ENCODE results near the gene FAM131C.
"Not testable (repeated sequence)": the region's sequence is repeated elsewhere in the genome, so short reads cannot be mapped to it uniquely, and the experiment has no call there.

Gene FAM131C

DNA sequence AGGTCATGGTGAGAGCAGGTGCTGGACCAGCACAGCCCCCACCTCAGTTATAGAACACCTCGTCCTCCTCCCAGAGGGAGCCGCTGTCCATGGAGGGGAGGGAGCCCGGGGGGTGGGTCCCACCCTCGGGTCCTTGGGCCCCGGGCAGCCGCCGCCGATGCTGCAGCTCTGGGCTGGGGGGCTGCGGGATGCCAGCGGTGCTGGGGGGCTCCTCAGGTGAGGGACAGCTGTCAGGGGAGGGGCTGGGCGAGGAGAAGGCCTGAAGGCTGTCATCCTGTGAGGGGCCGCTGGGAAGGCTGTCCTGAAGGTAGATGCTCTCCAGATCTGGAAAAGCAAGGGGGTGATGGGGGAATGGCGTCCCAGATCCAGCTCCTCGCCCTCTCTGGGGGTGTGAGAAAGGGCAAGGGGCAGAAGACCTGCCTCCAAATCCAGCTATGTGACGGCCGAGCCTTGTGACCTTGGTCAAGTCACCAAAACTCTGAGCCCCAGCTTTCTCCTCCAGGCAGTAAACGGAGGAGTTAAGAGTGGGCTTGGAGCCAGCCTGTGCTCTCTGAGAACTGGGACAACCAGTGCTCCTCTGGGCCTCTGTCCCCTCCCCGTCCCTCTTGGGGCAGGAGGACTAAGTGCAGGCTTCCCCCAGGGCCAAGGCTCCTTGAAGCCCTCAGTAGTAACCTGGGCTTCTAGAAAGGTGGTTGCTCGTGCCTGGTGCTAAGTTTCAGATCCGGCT is 14.9 kb downstream of the FAM131C start:
- not testable (repeated sequence) for DNase-seq (ENCODE audit: low read depth in 2 of 2)

DNA sequence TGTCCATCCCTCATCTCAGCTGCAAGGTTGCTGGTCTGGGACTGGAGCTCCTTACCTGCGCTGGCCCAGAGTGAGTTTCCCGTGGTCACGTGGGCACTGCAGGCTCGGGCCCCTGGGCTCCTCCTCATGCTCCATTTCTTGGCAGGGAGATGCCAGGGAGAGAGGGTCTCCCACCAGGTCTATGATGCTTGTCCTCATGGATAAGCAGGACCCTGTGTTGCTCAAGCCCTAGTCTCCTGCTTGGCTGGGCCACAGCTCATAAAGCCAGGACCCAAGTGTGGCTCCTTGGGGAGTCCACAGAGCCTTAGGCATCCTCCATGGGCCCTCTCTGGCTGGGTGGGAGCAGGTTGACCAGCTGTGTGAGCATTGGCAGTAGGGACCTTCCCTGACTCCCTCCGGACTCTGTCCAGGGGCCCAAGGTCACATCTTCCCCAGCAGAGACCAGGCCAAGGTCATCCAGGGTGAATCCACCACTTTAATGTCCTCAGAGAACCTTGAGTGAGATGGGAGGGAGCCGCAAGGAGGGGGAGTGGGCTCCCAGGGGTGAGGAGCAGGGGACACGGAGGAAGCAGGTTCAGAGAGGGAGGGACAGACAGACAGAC is 16.0 kb downstream of the FAM131C start:
- not testable (repeated sequence) for DNase-seq (ENCODE audit: low read depth in 2 of 2)

DNA sequence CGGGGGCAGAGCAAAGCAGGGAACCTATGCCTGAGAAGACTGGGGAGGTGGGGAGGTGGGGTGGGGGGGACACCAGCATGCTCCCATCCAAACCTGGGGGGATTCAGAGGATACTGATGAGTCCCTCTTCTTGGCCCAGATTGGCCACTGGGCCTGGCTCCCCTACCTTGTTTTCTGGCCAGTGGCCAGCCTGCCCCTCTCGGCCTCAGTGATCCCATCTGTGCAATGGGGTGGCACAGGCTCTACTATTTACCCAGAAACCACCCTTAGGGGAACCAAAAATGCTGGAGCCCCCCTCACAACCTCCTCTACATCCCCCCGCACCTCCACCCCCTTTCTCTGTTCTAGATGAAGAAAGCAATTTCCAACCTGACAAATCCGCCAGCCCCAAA is 16.9 kb downstream of the FAM131C start:
- DNase-seq (ENCODE audit: low read depth in 2 of 2): not testable (repeated sequence)

DNA sequence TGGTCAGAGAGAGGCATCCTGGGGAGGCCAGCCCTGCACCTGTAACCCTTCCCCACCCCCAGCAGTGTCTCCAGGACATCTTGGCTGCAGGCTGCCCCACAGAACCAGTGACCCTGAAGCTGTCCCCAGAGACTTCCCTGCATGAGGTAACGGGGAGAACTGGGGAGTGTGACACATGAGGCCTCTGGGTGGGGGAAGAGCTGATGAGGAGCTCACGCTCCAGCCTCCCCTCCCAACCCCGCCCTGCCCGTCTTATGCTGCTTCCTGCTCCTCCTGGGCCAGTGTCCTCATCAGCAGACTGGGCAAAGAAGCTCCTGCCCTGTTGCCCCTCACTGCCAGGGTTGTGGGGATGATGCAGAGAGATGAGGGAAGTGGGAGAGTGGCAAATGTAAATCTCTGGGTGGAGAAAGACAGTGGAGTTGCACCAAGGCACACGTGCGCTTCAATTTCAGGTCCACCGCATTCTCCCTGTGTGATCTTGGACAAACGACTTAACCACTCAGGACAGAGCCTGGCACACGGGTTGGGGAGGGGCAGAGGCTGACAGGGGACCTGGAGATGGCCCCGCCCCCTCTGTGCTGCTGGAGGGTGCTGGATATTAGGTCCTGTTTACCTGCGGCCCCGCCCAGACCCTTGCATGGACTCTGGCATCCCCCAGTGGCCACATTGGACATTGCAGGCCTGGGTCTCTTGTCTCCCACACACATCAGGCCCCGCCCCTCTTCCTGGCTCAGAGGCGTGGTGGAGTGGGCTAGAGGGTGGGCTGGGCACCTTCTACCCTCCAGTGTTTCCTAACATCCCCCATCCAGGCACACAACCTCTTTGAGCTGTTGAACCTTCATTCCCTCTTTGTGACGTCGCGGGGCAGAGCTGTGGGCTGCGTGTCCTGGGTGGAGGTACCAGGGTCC is 17.6 kb downstream of the FAM131C start:
- DNase-seq (ENCODE audit: low read depth in 2 of 2): peak; percentile 70 to 76

DNA sequence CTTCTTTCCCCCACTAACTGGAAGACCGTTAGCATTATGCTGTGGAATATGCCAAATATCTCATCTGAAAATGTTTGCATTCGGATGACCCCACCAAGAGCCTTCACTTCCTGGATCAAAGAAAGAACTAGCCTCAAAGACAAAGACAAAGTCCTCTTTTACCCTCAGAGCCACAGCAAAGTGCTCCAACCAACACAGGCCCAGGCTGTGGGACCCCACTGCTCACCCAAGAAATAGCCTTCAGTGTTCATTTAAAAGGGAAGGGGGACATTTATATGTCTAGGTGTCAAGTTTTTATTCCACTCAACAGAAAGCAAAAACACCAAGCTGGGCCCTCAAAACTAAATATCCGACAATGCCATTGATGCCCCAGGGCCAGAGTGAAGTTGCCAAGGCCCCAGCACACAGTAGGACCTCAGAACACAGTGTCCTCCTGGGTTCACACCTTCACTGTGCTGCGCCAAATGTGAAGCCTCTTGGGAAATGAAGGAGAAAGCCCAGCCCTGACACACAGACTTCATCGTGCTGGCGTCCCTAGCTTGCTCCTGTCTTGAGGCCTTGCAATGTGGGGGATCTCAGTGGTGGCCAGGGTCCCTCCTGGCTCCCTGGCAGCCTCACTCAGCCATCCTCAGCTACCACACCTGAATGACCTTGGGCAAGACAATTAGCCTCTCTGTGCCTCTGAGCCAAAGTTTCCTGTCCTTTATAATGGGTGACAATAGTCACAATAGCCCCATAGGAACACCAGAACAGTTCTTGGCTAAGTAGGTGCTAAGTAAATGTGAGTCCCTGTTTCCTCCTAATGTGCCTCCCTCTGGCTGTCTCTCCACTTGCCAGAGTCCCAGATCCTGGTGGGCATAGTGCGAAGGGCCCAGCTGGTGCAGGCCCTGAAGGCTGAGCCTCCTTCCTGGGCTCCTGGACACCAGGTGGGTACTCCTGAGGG is 18.6 kb downstream of the FAM131C start:
- no peak for DNase-seq (ENCODE audit: low read depth in 2 of 2)

DNA sequence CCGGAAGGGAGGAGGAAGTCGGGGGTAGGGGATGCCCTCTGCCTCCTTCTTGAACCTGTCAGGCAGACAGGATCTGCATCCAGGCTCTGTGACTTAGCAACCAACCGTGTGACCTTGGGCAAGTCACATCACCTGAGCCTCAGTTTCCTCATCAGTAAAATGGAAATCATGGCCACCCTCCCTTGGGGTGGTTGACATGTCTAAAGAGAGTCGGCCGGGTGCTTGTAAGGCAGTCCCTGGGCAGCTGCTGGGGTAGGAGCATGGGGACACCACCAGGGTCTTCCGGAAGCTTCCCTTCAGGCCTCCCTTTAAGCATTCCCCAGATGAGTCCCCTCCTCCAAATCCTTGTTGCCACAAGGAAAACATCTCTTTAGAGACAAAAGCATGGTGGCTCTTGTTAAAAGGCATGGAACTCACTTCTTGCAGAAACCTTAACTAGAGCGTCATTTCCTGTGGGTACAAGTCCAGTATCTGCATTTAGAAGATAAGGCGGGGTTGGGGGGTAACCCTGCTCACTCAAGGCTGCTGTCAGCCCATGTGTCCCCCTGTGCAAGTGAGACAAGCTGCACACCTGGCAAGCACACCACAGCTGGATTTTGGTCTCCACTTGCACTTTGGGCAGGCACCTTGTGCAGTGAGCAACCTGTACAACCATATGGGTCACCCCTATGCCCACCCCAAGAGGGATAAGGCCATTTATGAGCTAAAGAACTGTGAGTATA is 19.5 kb downstream of the FAM131C start:
- no peak for DNase-seq (ENCODE audit: low read depth in 2 of 2)

DNA sequence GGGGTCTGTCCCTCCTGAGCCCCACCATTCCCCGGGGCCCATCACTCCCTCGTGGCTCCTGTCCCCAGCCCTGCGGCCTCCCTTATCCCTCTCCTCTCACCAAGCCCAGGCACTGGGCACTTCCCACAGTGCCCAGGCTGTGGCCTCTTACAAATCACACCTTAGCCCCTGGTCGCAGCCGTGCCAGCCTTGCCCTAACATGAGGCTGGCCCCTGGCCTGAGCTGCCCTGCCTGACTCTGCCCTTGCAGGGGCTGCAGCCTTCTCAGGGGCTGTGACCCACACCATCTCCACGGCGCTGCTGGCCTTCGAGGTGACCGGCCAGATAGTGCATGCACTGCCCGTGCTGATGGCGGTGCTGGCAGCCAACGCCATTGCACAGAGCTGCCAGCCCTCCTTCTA is 21.5 kb downstream of the FAM131C start:
- DNase-seq (ENCODE audit: low read depth in 2 of 2): not testable (repeated sequence)

DNA sequence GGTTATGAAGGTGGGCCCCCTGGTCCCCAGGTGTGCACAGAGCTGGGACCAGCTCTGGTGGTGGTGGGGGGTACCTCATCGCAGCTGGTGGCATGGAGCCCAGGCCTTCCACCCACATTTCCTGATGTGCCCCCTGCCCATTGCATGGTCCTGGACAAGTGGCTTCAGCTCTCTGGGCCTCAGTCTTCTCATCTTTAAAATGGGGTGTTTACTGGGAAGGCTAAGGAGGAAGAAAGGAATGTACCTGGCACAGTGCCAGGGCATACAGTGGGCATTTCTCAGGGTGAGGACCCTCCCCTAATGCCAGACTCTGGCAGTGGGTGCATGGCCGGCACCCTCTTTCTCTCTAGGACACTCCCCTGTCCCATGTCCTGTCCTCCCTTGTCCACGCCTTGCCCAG is 22.4 kb downstream of the FAM131C start:
- DNase-seq (ENCODE audit: low read depth in 2 of 2): no peak

DNA sequence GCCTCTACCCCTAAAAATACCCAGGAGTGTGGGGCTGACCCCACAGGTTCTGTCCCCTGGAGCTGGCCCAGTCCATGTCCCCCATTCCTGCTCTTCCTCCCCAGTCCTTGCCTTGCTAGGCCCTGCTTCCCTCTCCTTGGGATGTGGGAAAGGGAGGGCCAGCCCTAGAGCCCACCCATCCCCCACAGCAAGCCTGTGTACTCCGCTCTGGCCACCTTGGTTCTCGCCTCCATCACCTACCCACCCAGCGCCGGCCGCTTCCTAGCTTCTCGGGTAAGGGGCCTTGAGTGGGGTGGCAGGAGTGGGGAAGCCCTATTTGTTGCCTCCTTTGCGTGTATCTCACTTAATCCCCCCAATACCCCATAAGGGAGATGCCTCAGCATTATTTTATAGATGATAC is 23.1 kb downstream of the FAM131C start:
- DNase-seq (ENCODE audit: low read depth in 2 of 2): no peak

DNA sequence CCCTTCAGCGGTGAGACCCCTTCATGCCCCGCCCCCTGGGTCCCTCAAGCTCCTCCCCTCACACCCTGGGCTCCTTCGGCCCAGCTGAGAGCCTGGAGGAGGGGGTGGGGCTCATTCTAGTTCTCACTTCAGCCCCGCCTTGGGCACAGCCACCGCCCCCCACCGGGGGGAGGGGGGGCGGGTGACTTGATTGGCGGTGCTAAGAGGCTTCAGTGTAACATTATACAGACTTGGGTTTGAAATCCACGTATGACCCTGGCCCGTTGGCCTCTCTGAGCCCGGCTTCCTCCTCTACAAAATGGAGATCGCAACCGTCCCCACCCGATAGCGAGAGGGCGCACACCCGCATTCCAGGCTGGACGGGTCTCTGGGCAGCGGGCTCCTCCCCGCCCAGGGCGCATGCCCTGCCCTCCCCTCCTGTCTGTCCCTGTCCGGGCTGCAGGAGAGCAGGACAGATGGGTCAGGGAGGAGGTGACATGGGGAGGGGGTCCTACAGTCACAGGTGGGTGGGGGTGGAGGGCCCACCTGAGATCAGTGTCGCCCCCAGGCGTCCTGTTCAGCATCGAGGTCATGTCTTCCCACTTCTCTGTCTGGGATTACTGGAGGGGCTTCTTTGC is 24.8 kb downstream of the FAM131C start:
- DNase-seq (ENCODE audit: low read depth in 2 of 2): no peak

DNA sequence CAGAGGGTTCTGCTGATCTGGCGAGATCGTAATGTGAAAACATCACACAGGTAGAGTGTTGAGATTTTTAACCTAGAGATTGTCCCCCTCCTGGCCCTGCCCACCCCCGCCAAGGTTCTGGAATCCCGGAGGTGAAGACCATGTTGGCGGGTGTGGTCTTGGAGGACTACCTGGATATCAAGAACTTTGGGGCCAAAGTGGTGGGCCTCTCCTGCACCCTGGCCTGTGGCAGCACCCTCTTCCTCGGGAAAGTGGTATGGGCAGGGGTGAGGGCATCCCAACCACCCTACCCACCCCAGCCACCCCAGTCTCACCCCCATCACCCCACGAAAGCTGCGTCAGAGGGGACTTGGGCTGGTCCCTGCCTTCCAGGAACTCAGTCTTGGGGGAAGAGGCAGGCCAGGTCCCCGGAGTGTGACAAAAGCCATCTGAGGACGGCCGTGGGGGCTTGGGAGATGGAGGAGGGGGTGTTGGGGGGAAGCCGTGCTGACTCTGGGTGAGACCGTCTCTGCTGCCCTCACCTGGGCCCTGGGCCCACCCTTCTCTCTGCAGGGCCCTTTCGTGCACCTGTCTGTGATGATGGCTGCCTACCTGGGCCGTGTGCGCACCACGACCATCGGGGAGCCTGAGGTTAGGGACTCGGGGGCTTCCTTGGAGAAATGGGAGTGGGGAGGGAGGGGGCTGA is 25.5 kb downstream of the FAM131C start:
- DNase-seq (ENCODE audit: low read depth in 2 of 2): no peak

DNA sequence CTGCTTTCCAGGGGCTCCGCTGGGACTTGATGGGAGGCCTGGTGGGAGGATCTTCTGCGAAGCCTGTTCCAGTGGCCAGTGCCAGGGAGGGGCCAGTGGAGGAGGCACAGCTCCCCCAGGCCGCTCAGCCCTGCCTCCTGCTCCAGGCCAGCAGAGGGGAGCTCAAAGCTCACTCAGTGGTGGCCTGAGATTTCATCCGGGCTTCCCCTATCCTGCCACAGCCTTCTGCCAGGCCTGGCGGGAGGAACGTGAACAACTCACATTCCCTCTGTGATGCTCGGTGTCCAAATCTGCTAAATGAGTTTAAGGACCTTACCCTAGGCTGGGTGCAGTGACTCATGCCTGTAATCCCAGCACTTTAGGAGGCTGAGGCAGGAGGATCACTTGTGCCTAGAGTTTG is 26.6 kb downstream of the FAM131C start:
- no peak for DNase-seq (ENCODE audit: low read depth in 2 of 2)

DNA sequence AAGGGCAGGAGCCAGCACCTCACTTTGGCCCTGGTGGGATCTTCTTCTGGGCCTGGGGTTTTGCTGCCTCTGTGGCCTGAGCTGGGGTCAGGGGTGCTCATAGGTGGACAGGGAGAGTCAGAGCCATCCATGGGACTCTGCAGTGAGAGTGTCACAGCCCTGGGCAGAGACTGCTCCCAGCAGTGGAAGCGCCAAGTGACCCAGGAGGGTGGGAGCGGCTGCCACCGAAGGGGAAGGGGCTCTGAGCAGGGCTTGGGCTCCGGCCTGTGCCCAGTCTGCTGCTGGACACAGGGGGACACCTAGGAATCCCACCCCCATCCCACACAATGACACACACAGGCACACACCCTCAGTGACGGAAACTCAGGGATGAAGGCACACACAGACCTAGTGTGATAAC is 29.5 kb downstream of the FAM131C start:
- no peak for DNase-seq (ENCODE audit: low read depth in 2 of 2)

DNA sequence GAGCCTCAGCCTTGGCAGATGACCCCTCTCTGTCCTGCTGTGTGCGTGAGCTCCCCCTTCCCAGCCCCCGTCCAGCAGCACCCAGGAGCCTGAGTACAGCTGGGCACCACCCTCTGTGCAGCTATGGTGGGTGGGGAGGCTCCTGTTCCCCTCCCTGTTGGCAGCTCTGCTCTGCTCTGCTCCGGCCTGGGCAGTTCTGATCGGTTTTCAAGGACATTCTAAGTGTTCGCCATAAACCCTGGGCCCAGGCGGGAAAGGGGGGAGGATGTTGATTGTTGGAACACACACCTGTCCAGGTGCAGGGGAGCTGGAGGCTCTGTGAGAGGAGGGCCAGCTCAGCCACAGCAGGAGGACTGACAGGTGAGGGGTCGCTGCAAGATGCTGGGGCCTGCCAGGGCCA is 29.9 kb downstream of the FAM131C start, which contains the start of gene CLCNKB:
Gene CLCNKB, plus strand, starts transcription at position 262 of the 400 bp plus-strand sequence. CDS start 711 bp downstream, outside the sequence.
- no peak for DNase-seq (ENCODE audit: low read depth in 2 of 2)

DNA sequence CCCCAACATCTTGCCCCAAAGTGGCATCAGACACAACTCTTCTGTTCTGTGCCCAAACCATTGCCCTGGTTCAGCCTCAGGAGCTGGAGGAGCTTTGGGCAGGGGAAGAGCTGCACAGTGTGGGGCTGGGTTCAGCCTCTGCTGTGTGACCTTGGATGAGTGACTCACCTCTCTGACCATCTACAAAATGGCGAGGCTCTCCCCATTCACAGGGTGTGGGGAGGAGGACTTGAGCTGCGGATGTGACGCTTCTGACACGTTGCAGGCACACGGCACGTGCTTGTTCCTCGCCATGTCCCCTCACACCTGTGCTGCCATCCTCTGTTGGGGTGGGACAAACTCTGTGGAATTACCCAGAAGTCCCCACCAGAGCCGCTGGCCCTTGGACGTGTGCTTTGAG is 30.8 kb downstream of the FAM131C start:
- not testable (repeated sequence) for DNase-seq (ENCODE audit: low read depth in 2 of 2)

DNA sequence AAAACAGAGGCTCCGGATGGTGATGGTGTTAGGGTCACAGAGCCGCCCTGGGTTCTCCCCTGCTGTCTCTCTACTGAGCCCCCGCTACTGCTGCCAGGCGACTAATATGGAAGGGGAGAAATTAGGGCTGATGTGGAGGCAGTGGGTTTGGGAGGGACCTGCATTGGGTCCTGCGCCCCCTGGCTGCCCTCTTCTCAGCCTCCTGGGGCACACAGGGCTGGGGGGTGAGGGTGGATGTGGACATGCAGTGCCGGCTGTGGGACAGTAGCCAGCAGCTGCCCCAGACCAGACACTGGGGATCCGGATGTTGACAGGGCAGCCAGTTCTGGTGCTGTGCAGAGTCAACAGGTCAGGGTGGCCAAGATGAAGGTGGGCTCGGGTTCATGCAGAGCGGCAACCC is 31.4 kb downstream of the FAM131C start:
- no peak for DNase-seq (ENCODE audit: low read depth in 2 of 2)

DNA sequence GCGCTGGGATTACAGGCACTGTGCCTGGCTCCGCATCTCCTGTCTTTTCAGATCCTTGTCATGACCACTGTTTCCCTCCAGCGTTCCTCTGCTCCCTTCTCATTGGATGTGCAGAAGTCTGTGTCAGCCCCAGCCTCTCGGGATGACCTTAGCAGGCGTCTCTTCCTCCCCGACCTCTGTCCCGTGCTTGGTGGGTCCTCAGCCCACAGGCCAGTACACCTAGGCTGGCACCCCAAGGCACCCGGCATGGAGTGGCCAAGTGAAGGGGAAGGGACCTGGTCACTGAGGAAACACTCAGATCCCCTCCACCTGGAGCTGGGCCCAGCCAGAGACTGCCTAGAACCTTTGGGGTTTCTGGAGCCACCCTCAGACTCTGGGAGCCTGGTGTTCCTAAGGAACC is 32.3 kb downstream of the FAM131C start:
- DNase-seq (ENCODE audit: low read depth in 2 of 2): no peak

DNA sequence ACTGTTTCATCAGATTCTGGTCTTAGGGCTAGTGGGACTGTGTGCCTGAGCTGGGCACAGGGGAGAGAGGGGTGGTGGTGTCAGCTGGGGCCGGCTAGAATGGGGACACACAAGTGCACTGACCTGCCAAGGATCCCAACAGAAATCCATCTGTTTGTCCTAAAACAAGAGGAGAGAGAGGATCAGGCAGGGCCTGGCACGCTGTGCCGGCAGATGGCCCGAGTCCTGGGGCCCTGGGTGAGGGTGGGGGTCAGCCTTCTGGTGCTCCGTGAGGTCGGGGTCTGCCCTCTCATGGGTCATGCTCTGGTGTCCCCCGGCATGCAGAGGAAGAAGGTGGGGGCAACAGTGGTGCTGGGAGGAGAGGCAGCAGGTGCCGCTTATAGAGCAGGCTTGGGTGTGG is 33.6 kb downstream of the FAM131C start:
- not testable (repeated sequence) for DNase-seq (ENCODE audit: low read depth in 2 of 2)

DNA sequence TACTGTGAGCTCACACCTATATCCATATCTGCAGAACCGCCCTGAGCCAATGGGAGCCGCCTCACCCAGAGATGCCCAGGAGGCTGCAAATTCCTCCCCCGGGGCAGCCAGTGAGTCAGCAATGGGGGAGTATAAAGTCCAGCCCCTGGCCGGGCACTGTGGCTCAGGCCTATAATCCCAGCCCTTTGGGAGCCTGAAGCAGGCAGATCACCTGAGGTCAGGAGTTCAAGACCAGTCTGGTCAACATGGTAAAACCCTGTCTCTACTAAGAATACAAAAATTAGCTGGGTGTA is 34.9 kb downstream of the FAM131C start:
- no peak for DNase-seq (ENCODE audit: low read depth in 2 of 2)

DNA sequence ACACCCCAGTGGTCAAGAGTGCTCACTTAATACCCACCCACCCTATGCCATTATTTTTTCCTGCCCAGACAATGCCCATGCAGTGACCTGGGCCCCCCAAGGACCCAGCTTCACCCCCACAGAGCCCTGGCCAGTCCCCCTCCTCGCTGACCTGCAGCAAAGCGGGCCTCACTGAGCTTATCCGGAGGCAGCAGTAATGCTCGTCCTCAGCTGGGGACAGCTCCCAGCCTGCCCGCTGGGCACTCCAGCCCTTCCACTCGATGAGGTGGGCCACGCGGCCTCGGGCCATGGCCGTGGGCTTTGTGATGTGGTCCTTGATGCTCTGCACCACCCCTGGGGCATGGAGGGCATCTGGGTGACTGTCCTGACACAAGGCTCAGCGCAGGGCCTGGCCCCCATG is 37.0 kb downstream of the FAM131C start:
- not testable (repeated sequence) for DNase-seq (ENCODE audit: low read depth in 2 of 2)

Measured in activated CD8-positive, alpha-beta memory T cell treated with anti-CD3 and anti-CD28 coated beads for 4 hours (primary cell).